Naive B cell (primary cell): ENCODE results near the gene CAST. TPM values are rescaled to one million over a fixed set of nuclear protein-coding genes. Genes with fewer than 3 reads are reported as not detected.
"Not testable (repeated sequence)": the region's sequence is repeated elsewhere in the genome, so short reads cannot be mapped to it uniquely, and the experiment has no call there.

Source experiments
- ATAC-seq, 2 donors: fragments of 150-1000 bp; cut with Tn5 transposase; 2 replicates each; pipeline ENCODE4 v1.10.0; 2021; ENCODE audit warnings: low read depth in 2 of 2, mild to moderate bottlenecking in 2 of 2, moderate library complexity in 2 of 2
- DNase-seq: peaks from one replicate; pipeline ENCODE4 v3.0.0; 2022
- H3K27ac Mint-ChIP-seq, 6 donors: one replicate each; pipeline ENCODE4 v1.8.0; 2020 to 2022; ENCODE audit warnings: mild to moderate bottlenecking in 6 of 6, mixed read lengths in 6 of 6, moderate library complexity in 5 of 6, inconsistent platforms in 2 of 6
- H3K27me3 Mint-ChIP-seq, 3 donors: one replicate each; pipeline ENCODE4 v1.8.0; 2021 to 2022; ENCODE audit warnings: mixed read lengths in 3 of 3, mild to moderate bottlenecking in 1 of 3
- H3K36me3 Mint-ChIP-seq, 2 donors: one replicate each; pipeline ENCODE4 v1.8.0; 2020 to 2022; ENCODE audit warnings: mixed read lengths in 2 of 2, inconsistent platforms in 1 of 2, mild to moderate bottlenecking in 1 of 2
- H3K4me1 Mint-ChIP-seq, 3 donors: one replicate each; pipeline ENCODE4 v1.8.0; 2020 to 2022; ENCODE audit warnings: mixed read lengths in 3 of 3, inconsistent platforms in 1 of 3, mild to moderate bottlenecking in 1 of 3, moderate library complexity in 1 of 3
- H3K4me3 Mint-ChIP-seq, 8 donors: one replicate each; pipeline ENCODE4 v1.8.0; 2020 to 2022; ENCODE audit warnings: mild to moderate bottlenecking in 8 of 8, mixed read lengths in 8 of 8, moderate library complexity in 8 of 8, inconsistent platforms in 2 of 8
- H3K9me3 Mint-ChIP-seq, 7 donors: one replicate each; pipeline ENCODE4 v1.8.0; 2020 to 2022; ENCODE audit warnings: mixed read lengths in 7 of 7, mild to moderate bottlenecking in 5 of 7, inconsistent platforms in 2 of 7, moderate library complexity in 1 of 7
- polyA plus RNA-seq, 6 donors: library from polyadenylated mRNA; unstranded; fragments of 300-500 nt; fragmentation: Illumina TruSeq; gene quantifications; one replicate each; pipeline ENCODE4 v1.2.3, GENCODE V29; 2021; ENCODE audit warnings: low read depth in 6 of 6

Gene CAST
- polyA plus RNA-seq, 6 donors from 2014 or later, result 18.2 to 52.9 (median 37.3) TPM

DNA sequence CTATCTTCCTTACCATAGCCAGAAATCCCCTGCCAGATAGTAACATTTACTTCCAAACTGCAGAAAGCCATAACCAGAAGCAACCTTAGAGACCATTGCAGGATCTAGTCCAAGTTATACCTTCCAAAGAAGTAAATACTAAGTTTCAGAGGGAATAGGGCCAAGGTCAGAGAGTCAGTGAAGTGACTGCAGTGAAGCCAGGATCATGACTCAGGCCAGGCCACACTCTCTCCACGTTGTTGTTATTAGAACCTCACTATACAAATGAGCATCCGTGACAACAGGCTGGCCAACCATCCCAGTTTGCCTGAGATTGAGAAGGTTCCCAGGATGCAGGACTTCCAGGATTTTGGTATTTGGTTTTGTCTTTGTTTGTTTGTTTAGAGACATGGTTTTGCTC, 134.3 kb downstream of the CAST start:
- DNase-seq, result no peak
- Mint-ChIP-seq H3K4me3 (no peak overlapping the region), H3K4me1 (peaks cover 0 to 14% (median 11%) of the 10 kb centered on the region in 3 donors), H3K36me3 (peaks cover 43 to 47% of the 10 kb centered on the region in 2 donors), H3K27ac (peak overlapping the region in 1 of 6 donors; percentile 56), H3K9me3 (peaks cover 0 to 2% (median 0%) of the 10 kb centered on the region in 7 donors), H3K27me3 (no peaks in the 10 kb centered on the region)
- ATAC-seq, result no peak

DNA sequence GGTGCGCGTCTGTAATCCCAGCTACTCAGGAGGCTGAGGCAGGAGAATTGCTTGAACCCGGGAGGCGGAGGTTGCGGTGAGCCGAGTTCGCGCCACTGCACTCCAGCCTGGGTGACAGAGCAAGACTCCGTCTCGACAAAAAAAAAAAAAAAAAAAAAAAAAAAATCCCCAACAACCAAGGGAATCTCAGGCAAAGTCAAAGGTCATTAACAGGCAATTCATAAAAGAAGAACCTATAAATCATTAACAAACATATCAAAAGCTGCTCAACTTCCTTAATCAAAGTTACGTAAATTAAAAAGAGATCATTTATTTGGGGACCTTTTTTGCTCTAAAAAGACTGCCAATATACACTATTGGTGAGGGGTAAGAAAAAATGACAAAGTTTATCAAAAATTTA, 139.5 kb downstream of the CAST start:
- Mint-ChIP-seq H3K27ac (peak overlapping the region in 1 of 6 donors; percentile 16), H3K4me1 (peaks cover 38 to 46% (median 46%) of the 10 kb centered on the region in 3 donors), H3K36me3 (peaks cover 25 to 29% of the 10 kb centered on the region in 2 donors)
- H3K27me3 Mint-ChIP-seq, H3K9me3 Mint-ChIP-seq, H3K4me3 Mint-ChIP-seq, ATAC-seq, DNase-seq: not testable (repeated sequence)

DNA sequence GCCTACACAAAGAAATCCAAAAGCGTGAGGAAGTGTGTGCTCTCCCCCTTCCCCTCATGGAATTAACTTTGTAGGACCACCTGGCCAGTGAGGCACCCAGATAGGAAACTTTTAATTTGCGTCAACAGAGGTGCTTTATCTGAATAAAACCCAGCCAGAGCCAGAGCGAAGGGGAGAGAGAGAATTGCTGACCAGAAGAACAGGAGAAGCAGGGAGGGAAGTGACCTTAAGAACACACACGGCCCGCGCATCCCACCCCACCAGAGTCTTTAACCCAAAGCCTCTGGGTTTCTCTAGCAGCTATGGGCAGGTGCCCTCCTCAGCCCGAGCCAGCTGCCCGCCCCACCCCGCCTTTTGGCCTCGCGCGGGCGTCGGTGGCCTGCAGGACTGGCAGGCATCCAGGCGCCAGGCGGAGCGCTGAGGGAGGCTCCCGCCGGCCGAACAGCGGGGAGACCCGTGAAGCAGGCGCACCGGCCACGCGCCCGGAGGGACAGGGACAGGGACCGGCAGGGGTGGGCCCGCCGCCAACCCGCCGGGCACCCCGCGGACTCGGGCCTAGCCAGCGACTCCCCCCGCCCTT, 145.0 kb downstream of the CAST start:
- H3K4me1 Mint-ChIP-seq, result peaks cover 45 to 60% (median 59%) of the 10 kb centered on the region in 3 donors
- peak overlapping the region; percentile 94 to 100 (median 100) for H3K27ac Mint-ChIP-seq
- H3K4me3 Mint-ChIP-seq, result peak overlapping the region; percentile 94 to 99 (median 98)
- DNase-seq (no peak), ATAC-seq (peak; percentile 14 to 16)
- peaks cover 0 to 5% (median 0%) of the 10 kb centered on the region in 7 donors for H3K9me3 Mint-ChIP-seq
- peaks cover 5 to 7% of the 10 kb centered on the region in 2 donors for H3K36me3 Mint-ChIP-seq
- peaks cover 0 to 6% (median 0%) of the 10 kb centered on the region in 3 donors for H3K27me3 Mint-ChIP-seq

DNA sequence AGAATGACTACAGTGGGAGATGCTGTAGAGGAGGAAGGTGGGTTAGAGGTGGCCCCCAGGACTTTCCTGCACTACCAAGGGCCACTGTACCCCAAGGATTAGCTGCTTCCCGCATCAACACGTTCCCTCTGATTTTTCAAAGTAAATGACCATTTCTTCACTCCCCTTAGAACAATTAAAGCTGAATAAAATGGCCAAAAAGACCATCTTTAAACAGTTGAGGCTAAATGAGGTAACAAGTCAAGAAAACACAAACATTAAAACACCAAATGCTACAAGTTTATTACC, 146.3 kb downstream of the CAST start:
- Mint-ChIP-seq H3K27me3 (peaks cover 0 to 6% (median 0%) of the 10 kb centered on the region in 3 donors), H3K9me3 (peaks cover 0 to 5% (median 0%) of the 10 kb centered on the region in 7 donors), H3K4me3 (peak overlapping the region; percentile 94 to 99 (median 98)), H3K27ac (peak overlapping the region; percentile 99 to 100 (median 100)), H3K36me3 (peaks cover 0 to 4% of the 10 kb centered on the region in 2 donors), H3K4me1 (peaks cover 36 to 48% (median 47%) of the 10 kb centered on the region in 3 donors)
- DNase-seq, result no peak
- no peak for ATAC-seq

DNA sequence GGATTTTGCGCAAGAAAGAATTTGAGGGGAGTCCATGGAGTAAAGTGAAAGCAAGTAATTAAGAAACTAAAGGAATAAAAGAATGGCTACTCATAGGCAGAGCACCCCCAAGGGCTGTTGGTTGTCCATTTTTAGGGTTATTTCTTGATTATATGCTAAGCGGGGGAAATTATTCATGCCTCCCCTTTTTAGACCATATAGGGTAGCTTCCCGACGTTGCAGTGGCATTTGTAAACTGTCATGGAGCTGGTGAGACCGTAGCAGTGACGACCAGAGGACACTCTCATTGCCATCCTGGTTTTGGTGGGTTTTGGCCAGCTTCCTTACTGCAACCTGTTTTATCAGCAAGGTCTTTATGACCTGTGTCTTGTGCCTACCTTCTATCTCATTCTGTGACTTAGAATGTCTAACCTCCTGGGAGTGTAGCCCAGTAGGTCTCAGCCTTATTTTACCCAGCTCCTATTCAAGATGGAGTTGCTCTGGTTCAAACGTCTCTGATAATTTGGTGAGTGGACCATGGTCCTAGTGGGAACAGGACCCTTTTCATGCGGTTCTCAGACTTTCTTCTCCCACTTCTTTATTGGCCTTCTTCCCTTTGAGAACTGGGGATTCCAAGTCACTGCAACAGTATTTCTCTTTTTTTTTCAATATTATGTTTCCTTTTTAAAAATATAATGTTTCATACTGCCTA, 146.8 kb downstream of the CAST start:
- Mint-ChIP-seq H3K9me3 (peaks cover 0 to 5% (median 0%) of the 10 kb centered on the region in 7 donors), H3K27ac (peak overlapping the region in 4 of 6 donors; percentile 99 to 100 (median 100)), H3K27me3 (peaks cover 0 to 6% (median 0%) of the 10 kb centered on the region in 3 donors), H3K36me3 (no peaks in the 10 kb centered on the region), H3K4me1 (peaks cover 31 to 43% (median 42%) of the 10 kb centered on the region in 3 donors), H3K4me3 (peak overlapping the region; percentile 25 to 99 (median 98))
- no peak for ATAC-seq
- DNase-seq, result no peak

DNA sequence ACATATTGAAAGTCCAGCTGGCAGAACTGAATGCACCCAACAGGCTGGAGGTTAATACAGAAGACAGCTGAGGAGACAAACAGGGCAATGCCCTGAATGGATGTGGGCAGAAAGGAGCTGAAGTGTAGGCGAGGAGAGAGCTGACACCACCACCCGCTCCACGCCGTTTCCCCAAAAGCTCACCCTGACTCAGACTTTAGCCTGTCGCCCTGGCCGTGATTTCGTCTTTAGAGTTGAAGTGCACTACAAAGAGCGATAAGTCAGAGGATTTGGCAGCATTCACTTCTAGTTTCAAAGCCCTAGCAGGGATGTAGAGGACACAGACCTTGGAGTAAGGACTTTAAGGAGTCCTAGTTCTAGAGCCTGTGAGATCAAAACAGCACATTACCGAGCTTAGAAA, 147.7 kb downstream of the CAST start:
- Mint-ChIP-seq H3K4me1 (peaks cover 27 to 34% (median 33%) of the 10 kb centered on the region in 3 donors), H3K27me3 (peaks cover 0 to 6% (median 0%) of the 10 kb centered on the region in 3 donors), H3K4me3 (peak overlapping the region in 3 of 8 donors; percentile 20 to 70 (median 45)), H3K36me3 (no peaks in the 10 kb centered on the region), H3K9me3 (peaks cover 0 to 5% (median 0%) of the 10 kb centered on the region in 7 donors), H3K27ac (peak overlapping the region in 2 of 6 donors; percentile 6 to 38)
- DNase-seq, result no peak
- ATAC-seq, result no peak

DNA sequence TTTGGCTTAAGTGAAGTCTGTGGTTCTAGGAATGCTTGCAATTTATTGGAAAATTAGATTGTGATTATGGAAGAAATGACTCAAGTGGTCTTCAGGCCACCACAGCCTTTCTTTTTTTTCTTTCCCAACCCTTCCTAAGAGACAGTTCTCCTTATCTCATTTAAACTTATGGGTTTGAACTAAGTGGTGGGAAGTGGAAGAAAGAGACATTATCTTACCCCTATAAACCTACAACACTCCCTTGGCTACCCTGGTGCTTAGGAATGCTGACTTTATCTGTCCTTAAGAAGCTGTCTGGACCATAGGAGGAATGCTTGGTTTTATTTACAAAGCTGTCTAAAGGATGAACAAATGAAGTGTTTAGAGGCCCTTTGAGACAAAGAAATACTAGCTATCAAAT, 150.7 kb downstream of the CAST start:
- H3K36me3 Mint-ChIP-seq, result no peaks in the 10 kb centered on the region
- no peak overlapping the region for H3K4me3 Mint-ChIP-seq
- H3K27ac Mint-ChIP-seq, result no peak overlapping the region
- peaks cover 0 to 4% (median 0%) of the 10 kb centered on the region in 3 donors for H3K27me3 Mint-ChIP-seq
- peaks cover 0 to 4% (median 0%) of the 10 kb centered on the region in 7 donors for H3K9me3 Mint-ChIP-seq
- no peak for DNase-seq
- ATAC-seq, result no peak
- peaks cover 24 to 37% (median 32%) of the 10 kb centered on the region in 3 donors for H3K4me1 Mint-ChIP-seq

DNA sequence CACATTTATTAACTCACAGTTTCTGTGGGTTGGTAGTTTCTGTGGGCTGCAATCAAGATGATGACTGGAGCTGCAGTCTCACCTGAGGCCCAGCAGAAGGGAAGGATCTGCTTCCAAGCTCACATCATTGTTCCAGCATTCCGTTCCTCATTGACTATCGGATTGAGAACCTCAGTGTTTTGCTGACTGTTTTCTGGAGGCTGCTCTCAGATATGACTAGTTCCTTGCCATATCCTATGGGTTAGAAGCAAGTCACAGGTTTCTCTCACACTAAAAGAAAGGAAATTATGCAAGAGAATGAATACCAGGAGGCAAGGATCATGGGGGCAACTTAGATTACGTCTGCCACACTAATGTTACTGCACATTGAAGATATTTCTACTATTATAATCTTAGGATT, 151.9 kb downstream of the CAST start:
- Mint-ChIP-seq H3K4me3 (peak overlapping the region in 1 of 8 donors; percentile 24), H3K9me3 (no peaks in the 10 kb centered on the region), H3K4me1 (peaks cover 17 to 29% (median 24%) of the 10 kb centered on the region in 3 donors), H3K27ac (no peak overlapping the region), H3K36me3 (no peaks in the 10 kb centered on the region), H3K27me3 (no peaks in the 10 kb centered on the region)
- no peak for DNase-seq
- ATAC-seq, result no peak

DNA sequence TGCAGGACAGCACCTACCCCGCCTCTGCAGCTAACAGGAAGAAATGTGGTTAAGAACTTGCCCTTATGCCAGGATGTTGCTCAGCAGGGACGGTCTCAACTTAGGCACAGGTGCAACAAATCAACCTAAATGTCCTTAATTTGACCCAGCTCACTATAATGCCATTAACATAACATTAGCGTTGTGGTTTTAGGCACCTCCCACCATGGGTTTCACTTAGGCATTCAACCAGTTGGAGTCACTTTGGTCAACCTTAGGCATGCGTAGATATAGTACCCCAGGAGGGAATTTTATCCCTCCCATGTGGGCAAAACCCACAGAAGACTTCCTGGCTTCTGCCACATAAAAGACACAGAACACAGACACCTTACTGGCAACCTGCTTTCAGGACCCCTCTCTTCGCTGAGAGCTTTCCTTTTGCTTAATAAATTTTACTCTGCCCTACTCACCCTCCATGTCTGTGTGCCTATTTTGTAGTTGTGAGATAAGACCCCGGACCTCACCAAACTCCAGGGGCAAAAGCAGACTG, 154.3 kb downstream of the CAST start:
- no peaks in the 10 kb centered on the region for H3K36me3 Mint-ChIP-seq
- H3K4me1 Mint-ChIP-seq, result peaks cover 17 to 27% (median 24%) of the 10 kb centered on the region in 3 donors
- DNase-seq, result peak; percentile 46
- H3K4me3 Mint-ChIP-seq, result peak overlapping the region; percentile 63 to 92 (median 82)
- H3K27ac Mint-ChIP-seq, result peak overlapping the region; percentile 81 to 94 (median 88)
- ATAC-seq, result peak; percentile 85 to 87
- peaks cover 0 to 3% (median 0%) of the 10 kb centered on the region in 3 donors for H3K27me3 Mint-ChIP-seq
- no peaks in the 10 kb centered on the region for H3K9me3 Mint-ChIP-seq

DNA sequence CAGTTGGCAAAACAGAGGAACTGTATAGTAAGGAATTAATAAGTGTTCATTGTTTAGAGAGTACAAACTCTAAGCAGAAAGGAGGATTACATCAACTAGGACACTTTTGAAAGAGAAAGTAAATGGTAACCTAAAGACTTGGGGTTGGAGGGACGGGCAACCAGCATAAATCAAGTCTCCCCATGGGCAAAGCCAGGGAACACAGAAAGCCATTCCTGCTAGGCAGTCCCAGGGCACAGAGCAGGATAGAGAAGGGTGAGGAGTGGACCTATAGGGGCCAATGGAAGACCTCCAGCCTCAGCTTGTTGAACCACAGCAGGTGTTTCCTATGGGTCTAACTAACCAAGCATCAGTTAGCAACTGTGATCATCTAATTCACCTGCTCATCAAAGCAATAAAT, 154.8 kb downstream of the CAST start:
- ATAC-seq (peak; percentile 36 to 39), DNase-seq (peak; percentile 15)
- Mint-ChIP-seq H3K36me3 (no peaks in the 10 kb centered on the region), H3K4me3 (peak overlapping the region; percentile 63 to 92 (median 82)), H3K4me1 (peaks cover 17 to 27% (median 24%) of the 10 kb centered on the region in 3 donors), H3K9me3 (no peaks in the 10 kb centered on the region), H3K27me3 (peaks cover 0 to 3% (median 0%) of the 10 kb centered on the region in 3 donors), H3K27ac (peak overlapping the region; percentile 81 to 94 (median 88))

DNA sequence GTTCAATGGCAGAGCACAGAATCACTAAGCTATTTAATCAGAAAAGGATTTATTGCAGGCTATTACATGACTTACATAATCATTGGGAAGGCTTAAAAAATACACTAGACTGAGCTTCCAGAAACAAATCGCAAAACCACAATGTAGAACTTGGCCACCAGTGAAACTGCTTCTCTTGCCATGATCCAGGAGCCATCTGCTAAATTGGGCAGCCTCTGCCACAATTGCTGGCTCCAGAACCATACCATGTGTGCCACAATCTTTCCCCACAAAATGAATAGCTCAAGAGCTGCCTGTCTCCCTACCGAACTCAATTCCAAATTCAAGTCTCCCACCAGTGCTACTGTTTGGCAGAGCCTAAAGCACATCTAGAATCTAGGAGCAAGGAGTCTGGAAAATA, 155.3 kb downstream of the CAST start:
- Mint-ChIP-seq H3K9me3 (no peaks in the 10 kb centered on the region), H3K4me3 (peak overlapping the region in 7 of 8 donors; percentile 63 to 90 (median 78)), H3K27ac (peak overlapping the region in 4 of 6 donors; percentile 54 to 94 (median 82)), H3K27me3 (peaks cover 0 to 3% (median 0%) of the 10 kb centered on the region in 3 donors), H3K4me1 (peaks cover 17 to 27% (median 24%) of the 10 kb centered on the region in 3 donors), H3K36me3 (no peaks in the 10 kb centered on the region)
- DNase-seq (no peak), ATAC-seq (no peak)

DNA sequence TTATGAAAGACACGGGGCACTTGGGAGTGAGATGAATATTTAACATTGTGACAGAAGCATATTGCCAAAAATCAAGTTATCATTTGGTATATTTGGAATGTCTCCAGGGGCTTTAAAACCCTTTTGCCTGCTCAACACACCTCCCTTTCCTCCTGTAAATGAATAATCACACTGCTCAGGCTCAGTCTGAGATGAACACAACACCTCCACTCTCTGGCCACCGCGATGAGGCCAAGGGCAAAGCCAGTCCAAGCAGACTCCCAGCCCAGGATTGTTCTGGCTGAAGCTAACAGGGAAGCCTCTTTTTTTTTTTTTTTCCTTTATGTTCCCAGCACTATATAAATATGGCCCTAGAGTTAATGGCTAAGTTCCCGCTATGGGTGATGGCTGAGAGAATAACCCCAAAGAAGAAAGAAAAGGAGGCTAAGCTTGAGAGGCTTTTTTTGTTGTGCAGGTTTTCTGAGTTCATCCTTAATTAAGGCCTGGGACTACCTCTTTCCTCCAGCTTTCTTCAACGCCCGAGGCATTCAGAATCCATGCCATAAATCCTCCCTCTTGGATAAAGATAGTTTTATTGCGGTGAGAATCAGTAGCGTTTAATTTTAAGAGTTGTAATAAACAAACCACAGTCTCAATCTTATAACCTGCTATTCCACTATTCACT, 156.1 kb downstream of the CAST start:
- H3K9me3 Mint-ChIP-seq, result no peaks in the 10 kb centered on the region
- H3K4me3 Mint-ChIP-seq, result no peak overlapping the region
- no peak overlapping the region for H3K27ac Mint-ChIP-seq
- ATAC-seq, result no peak
- no peaks in the 10 kb centered on the region for H3K36me3 Mint-ChIP-seq
- H3K27me3 Mint-ChIP-seq, result peaks cover 0 to 3% (median 0%) of the 10 kb centered on the region in 3 donors
- peaks cover 17 to 31% (median 24%) of the 10 kb centered on the region in 3 donors for H3K4me1 Mint-ChIP-seq
- no peak for DNase-seq

DNA sequence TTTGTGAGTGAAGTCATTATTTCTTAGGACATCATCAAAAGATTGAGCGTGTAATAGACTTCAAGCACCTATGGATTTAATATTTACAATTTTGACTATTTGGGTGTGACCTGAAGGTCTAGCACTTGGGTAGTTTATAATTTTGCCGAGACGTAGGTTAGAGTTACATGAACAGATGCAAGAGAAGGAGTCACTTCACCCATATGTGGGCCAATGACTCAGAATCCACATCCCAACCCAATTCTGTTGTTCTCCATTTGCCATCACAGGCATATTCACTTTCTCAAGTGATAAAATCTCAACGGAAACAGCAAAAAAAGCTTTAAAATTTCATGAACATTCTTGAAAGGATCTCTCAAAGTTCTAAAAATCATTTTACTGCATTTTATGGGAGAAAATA, 157.6 kb downstream of the CAST start:
- no peaks in the 10 kb centered on the region for H3K36me3 Mint-ChIP-seq
- H3K27me3 Mint-ChIP-seq, result peaks cover 0 to 3% (median 0%) of the 10 kb centered on the region in 3 donors
- no peak for ATAC-seq
- no peak overlapping the region for H3K27ac Mint-ChIP-seq
- DNase-seq, result no peak
- H3K4me1 Mint-ChIP-seq, result peaks cover 17 to 31% (median 24%) of the 10 kb centered on the region in 3 donors
- H3K9me3 Mint-ChIP-seq, result no peaks in the 10 kb centered on the region
- no peak overlapping the region for H3K4me3 Mint-ChIP-seq
